ENCODE data around the gene FSD1.

FSD1 gene

DNA sequence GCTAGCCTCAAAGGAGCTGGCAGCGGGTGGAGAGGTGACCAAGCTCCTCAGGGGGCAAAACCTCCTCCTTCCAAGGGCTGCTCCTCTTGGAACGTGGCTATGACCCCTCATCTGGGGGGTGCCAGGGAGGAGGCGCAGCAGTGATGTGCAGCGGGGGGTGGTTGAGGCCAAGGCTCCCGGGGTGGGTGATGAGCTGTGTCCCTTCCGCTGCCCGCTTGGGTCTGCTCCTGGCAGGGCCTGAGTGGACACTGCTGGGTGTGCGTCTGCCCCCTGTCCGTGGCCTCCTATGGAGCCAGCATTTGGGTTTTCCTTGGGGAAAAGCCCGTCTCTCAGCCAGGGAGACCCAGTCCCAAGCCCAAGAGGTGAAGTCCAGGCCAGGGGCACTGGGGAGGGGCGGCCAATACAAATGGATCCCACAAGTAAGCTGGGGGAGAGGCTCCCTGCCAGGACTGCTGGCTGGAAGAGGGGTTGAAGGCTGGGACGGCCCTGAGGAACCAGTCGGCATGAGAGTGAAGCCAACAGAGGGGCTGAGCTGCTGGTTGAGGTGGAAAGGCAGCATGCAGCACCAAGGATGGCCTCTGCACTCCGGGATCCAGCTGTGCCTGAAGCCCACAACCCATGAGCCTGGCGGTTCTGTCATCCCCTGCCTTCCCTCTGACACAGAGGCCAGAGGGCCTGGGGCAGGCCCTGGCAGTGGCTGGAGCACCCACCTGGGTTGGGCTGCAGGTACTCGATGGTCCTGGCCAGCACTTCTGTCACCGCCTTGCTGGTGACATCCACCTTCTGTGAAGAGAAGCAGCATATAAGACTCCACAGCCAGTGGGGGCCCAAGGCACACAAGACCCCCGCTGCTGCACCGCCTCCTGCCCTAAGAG lies 61.6 kb downstream of the FSD1 start:
- no peak for FAIRE-seq

DNA sequence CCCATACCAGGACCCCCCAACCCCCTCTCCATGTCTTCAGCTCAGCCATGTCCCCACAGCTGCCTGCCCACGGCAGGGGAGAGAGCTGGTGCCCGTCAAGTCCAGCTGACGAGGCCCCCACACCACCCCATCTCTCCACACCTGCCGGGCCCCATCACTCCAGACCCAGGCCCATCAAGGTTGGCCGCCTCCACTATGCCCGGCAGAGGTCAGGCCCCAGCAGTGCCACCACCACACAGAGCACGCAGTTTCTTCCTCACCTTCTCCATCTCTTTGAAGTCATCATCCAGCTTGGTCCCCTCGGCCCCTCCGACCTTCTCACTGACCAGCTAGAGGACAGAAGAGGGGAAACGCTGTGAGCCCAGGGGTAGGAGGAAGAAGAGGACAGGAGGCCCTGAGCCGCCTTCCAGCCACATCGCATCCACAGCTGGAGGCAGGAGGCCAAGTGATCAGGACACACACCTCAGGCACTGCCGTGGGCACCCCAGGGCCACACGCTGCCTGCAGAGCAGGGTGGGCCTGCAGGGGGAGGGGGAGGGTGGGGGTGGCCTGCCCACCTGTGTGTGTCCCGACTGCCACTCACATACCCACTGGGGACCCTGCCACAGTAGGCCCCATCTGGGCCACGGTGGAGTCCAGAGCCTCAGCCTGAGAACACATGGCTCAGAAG lies 62.4 kb downstream of the FSD1 start:
- FAIRE-seq: no peak

DNA sequence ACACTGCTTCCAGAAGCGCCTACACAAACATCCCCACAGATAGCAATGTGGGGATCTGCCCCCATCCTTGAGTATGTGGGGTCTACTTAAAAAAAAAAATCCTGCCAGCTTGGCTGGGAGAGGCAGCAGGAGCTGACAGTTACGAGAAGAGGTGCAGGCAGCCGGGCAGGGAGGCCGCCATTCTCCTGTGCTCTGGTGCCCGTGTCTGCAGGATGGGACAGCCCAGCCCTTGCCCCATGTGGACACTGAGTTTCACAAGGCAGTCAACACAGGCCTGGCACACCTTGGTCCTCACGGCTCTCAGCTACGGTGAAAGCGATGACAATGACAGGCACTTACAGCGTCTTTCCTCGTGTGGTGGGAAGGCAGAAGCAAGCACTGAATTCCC lies 62.9 kb downstream of the FSD1 start:
- FAIRE-seq: no peak

DNA sequence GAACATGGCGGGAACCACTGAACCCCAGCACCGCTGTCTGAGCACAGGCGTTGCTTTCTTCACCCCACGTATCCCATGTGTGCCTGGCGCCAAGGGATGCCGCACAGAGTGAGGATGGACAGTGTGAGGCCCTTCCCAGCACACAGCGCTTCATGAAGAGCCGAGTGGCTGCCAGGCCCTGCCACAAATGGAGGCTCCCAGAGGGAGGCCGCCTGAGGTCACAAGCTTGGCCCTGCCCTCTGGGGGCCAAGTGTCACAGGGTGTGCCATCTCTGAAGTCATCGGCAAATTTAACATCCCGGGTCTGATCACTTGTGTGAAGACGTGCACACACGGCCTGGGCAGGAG lies 63.4 kb downstream of the FSD1 start:
- FAIRE-seq: no peak

DNA sequence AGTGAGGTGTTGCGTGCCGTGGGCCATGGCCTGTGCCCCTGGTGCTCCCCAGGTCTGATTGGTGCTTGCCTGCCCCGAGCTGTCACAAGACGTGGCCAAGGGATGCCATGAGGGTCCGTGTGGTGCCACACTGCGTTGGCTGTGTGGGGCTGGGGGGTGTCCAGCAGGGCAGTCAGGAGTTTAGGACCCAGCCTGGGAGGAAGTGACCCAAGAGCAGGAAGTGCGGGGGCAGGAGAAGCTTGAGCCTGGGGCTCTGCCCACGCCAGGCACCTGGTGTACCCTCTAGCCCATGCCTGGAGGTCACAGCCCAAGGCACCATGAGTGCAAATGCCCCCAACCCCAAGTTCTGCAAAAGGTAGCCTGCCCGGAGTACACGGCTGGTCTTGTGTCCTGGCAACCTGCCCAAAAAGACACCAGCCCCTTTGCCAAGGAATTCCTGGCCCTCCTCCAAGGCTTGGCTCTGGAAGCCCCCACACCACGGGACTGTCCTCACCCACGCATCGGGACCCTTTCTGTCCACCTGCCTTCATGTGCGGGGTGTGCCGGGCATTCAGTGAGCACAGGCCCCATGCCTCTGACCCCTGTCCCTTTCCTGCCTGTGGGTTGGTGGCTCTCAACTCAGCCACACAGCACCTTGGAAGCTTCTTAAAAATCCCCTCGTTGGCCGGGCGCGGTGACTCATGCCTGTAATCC lies 63.9 kb downstream of the FSD1 start:
- no peak for FAIRE-seq

DNA sequence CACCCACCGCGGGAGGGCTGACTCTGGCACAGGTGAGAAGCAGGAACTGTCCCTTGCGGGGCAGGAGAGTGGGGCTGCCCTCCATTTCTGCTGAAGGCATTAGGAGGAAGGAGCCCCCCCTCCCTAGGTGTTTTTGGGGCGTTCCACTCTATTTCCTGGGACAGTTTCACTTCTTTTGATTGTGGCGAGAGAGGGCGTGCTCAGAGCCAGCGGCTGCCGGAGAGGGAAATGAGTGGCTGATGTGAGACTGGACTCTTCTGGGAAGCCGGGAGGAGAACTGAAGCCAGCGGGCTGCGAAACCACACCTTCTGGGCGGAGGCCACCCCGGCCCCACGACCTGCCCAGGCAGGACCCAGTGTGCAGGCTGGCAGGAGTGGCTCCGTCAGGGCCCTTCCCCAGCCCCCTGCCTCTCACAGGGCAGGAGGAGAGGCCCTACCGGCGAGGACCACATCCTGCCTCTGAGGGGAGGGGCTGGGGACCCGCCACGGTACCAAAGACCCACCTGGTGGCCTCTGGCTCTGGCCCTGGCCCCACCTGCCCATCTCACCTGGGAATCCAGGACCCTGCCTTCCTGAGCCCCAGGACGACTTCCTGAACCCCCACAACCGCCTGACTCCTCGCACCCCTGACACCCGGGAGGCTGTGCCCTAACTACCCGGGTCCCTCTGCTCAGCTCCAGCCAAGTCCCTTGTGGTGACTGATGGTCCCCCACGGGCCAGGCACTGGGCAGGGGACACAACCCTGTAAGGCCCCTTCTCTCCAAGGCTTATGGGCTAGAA lies 64.9 kb downstream of the FSD1 start:
- no peak for FAIRE-seq

DNA sequence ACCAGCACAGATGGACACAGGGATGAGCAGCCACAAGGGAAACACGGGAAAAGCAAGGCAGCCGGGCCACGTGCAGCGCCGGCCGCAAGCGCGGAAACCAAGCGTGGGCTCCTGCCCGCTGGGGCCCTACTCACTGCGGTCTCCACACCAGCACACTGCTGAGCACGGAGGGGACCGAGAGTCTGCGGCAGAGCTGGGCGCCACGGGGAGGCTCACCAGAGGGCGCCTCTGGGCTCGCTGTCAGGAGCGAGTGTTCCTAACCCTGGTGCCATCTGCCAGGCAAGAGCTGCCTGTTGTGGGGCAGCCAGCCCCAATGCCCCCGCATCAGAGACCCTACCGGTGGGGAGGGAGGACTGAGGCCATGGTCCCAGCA lies 65.5 kb downstream of the FSD1 start:
- no peak for FAIRE-seq

DNA sequence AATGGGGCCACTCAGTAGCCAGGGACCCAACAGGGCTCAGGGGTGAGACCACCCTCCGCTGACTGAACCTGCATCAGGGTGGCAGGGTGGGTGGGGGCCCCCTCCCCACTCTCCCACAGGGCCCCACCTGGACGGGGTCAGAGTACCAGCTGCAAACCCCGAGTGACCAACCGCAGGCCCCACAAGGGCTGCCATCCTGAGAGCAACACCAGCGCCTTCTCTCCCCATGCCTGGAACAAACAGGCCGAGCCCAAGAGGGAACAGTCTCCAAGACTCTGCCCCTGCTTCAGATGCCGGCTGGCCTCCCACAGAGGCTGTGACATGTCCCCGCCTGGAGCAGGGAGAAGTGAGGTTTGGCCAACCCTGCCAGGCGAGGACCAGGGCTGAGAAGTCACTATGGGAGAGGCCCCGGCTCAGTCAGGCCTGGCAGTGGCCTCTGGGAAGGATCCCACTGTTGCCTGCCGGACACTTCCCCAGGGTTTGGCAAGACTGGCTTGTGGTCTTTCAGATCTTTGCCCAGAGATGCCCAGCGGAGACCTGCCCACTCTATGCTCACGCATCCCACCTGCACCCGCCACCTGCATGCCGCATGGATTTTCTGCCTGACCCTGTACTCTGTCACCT lies 66.1 kb downstream of the FSD1 start:
- FAIRE-seq: no peak

DNA sequence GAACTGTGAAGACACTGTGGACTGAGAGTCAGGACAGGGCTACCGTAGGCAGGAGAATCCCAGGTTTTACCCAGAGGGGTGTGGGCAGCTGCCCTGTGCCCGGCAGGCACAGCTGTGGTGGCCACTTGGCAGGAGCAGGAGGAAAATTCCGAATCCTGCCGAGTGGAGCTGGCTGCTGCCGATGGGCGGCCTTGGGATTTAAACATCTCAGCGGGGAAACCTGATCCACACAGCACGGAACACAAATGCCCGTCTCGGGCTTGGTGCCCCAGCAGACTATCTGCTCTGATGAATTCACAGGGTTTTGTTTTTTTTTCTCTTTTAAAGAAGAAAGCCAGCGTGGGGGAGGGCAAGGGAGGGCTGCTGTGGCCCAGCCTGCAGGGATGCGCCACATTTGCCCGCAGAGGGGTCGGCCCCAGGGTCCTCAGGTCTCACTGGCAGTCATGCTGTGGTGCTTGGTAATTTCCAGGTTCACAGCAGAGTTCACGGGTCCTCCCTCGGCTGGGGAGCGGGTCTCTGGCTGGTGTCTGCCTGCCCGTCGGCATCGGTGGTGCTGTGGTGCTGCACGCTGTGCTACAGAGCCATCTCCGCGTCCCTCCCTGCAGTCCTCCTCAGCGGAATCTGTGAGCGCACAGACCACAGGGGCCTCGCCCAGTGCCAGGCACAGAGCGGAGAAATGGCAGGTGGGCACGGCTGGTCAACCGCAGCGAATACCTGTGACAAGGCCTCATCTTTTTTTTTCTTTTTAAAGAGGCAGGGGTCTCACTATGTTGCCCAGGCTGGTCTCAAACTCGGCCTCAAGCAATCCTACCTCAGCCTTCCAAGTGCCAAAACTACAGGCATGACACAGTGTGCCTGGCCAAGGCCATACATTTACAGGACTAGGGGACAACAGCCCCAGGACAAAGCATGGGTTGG lies 67.1 kb downstream of the FSD1 start:
- FAIRE-seq: no peak

DNA sequence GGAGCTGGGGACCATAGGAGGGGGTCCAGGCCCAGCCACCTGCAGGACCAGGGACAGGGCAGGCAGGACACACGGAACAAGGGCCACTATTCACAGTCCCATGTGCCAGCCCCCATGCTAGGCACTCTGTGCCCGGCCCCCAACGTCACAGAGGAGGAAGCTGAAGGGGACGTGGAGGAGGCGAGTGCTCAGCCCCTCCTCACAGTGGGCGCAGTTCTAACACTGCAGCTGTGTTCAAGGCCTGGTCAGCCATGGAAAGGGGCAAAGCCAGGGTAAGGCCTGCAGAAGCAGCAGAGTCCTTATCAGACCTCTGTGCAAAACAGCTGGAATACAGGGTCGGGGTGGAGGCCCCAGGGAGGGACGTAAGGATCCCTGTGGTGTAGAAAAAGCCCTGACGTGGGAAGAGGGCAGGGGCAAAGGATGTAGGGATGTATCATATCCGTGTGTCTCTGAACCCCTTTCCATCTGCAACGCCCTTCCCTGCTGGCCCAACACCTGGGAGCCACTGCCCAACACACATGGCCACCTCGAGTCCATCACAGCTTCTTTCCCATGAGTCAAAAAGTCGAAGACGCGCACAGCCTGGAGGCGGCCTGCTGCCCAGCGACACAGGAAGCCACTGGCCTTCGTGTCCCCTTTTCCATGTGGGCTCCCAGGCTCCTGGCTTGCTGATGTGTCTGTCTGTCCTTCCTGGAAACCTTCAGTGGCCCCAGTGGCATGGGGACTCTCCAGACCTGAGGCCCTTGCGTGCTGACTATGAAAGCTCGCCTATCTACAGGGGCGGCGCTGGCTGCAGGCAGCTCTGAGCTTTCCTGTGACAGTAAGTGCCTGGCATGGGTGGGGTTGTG lies 68.0 kb downstream of the FSD1 start:
- FAIRE-seq: no peak

DNA sequence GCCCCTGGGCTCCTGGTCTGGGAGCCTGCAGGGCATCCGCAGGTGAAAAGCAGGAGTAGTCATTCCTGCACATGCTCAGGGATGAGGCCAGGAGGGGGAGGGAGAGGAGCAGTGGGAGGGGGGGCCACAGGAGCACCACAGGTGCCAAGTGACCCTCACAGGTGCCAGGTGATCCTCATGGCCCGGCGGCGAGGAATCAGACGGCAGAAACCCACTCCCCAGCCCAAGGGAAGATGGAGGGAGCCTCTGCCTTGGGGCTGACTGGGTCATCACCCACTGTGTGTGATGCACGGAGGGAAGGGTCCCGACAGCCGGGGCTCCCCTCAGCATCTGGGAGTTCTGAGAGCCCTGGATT lies 68.6 kb downstream of the FSD1 start:
- no peak for FAIRE-seq

Data from colon (tissue), 2 donors.